HCT116 (cell line): ENCODE measurements around the gene C11orf58.

Source experiments
- JUND ChIP-seq: IDR thresholded peaks from 2 replicates; pipeline ENCODE4 v1.6.1; 2012
- TF ChIP-seq, protein P1 (sequence below), 3 experiments: fragments of 200-600 bp in 1 of 3; sonication (generic) in 1 of 3; IDR thresholded peaks in 2 of 3; conservative IDR thresholded peaks in 1 of 3; 2 replicates each; pipeline ENCODE4 v1.5.1; 2012 to 2017; ENCODE audit warnings: low read depth in 2 of 3, low read length in 2 of 3, antibody characterized with exemption in 1 of 3, borderline replicate concordance in 1 of 3, control low read depth in 1 of 3, mild to moderate bottlenecking in 1 of 3, mixed read lengths in 1 of 3, mixed run types in 1 of 3, moderate library complexity in 1 of 3; ENCODE audit not compliant: insufficient read depth in 1 of 3

DNA sequence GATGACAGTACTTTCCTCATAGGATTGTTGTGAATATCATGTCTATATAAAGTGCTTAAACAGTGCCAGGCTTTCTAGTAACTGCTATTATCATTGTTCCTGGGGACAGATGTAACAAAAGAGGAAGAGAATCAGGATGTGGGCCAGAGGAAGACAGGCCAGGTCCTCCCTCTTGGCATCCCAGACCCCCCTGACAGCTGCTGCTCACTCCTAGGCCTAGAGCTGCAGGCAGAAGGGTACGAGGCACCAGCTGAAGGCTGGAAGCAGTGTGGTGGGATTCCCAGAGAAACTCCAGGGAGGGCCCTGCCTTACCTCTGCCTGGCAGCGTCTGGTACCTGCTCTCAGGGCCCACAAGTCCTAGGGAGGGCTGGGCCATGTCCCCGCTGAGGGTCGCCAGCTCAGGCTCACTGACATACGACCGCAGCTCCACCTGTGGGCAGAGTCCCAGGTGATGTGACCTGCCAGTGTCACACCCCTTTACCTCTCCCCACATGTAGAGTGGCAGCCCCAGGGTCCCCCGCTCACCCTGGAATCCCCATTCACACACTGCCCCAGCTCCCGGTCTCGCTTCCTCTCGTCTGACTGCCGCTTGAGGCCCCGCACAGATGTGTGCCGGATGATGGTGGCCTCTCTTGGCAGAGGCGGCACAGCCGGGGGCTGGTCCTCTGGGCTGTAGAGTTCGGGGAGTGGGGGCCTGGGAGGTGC, 52.2 kb downstream of the C11orf58 start:
- TF ChIP-seq, protein P1, sequence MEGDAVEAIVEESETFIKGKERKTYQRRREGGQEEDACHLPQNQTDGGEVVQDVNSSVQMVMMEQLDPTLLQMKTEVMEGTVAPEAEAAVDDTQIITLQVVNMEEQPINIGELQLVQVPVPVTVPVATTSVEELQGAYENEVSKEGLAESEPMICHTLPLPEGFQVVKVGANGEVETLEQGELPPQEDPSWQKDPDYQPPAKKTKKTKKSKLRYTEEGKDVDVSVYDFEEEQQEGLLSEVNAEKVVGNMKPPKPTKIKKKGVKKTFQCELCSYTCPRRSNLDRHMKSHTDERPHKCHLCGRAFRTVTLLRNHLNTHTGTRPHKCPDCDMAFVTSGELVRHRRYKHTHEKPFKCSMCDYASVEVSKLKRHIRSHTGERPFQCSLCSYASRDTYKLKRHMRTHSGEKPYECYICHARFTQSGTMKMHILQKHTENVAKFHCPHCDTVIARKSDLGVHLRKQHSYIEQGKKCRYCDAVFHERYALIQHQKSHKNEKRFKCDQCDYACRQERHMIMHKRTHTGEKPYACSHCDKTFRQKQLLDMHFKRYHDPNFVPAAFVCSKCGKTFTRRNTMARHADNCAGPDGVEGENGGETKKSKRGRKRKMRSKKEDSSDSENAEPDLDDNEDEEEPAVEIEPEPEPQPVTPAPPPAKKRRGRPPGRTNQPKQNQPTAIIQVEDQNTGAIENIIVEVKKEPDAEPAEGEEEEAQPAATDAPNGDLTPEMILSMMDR (IDR thresholded peaks at IDR 0.05 in 2 of 3, conservative IDR thresholded peaks at IDR 0.05 in 1 of 3; ENCODE audit: borderline replicate concordance in 1 of 3, insufficient read depth in 1 of 3, low read depth in 2 of 3, low read length in 2 of 3), result no peak
- TF ChIP-seq JUND, result no peak
